Measurements from ENCODE around the gene TSPAN16.
"Not testable (repeated sequence)": the region's sequence is repeated elsewhere in the genome, so short reads cannot be mapped to it uniquely, and the experiment has no call there.

Gene TSPAN16

DNA sequence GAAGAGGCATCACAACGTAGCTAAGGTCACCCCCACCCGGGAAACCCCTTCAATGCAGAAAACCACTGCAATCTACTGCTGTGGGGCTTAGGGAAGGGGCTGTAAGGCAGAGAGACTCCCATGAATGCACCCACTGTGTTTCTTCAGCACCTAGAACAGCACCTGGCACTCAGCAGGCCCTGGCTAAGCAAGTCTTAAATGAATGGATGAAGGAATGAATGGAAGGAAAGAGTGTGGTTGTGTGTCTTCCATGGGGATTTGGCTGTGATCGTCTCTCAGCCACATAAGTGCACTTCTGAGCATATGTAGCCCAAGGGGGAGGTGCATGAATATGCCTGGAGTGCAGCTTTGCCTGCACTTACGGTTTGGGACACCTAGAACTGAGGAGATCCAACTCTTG, 53.2 kb downstream of the TSPAN16 start:
- TF ChIP-seq, protein P1, sequence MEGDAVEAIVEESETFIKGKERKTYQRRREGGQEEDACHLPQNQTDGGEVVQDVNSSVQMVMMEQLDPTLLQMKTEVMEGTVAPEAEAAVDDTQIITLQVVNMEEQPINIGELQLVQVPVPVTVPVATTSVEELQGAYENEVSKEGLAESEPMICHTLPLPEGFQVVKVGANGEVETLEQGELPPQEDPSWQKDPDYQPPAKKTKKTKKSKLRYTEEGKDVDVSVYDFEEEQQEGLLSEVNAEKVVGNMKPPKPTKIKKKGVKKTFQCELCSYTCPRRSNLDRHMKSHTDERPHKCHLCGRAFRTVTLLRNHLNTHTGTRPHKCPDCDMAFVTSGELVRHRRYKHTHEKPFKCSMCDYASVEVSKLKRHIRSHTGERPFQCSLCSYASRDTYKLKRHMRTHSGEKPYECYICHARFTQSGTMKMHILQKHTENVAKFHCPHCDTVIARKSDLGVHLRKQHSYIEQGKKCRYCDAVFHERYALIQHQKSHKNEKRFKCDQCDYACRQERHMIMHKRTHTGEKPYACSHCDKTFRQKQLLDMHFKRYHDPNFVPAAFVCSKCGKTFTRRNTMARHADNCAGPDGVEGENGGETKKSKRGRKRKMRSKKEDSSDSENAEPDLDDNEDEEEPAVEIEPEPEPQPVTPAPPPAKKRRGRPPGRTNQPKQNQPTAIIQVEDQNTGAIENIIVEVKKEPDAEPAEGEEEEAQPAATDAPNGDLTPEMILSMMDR (IDR thresholded peaks at IDR 0.05; ENCODE audit: low read depth, low read length): no peak
- in situ Hi-C loops (cut with HindIII; ENCODE audit: low sequenced_read_pairs): no loop called here
- no peak overlapping the region for H3K4me3 ChIP-seq (ENCODE audit: low read depth, low read length)
- no peak for DNase-seq (ENCODE audit: low read depth, low spot score)

DNA sequence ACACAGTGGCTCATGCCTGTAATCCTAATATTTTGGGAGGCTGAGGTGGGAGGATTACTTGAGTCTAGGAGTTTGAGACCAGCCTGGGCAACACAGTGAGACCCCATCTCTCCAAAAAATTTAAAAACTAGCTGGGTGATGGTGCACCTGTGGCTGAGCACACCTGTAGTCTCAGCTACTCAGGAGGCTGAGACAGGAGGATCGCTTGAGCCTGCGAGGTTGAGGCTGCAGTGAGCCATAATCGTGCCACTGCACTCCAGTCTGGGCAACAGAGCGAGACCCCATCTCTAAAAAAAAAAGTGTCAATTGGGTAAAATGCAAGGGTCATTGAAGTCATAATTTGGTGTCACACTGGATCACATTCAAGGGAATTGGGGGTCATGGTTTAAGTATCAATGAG, 58.1 kb downstream of the TSPAN16 start:
- in situ Hi-C loops (cut with HindIII; ENCODE audit: low sequenced_read_pairs): not testable (repeated sequence)

GRCh38 chr19:11355160-11356073, 59.5 kb downstream of the TSPAN16 start, which contains the start of gene PLPPR2:
Gene PLPPR2, plus strand, starts transcription at chr19:11355432. Its CDS starts 2,242 bp downstream, at chr19:11357674.
- in situ Hi-C loops (cut with HindIII; ENCODE audit: low sequenced_read_pairs): no loop called here
- TF ChIP-seq, protein P1 (IDR thresholded peaks at IDR 0.05; ENCODE audit: low read depth, low read length): no peak
- peak; percentile 91 for DNase-seq (ENCODE audit: low read depth, low spot score)
- peak within 1 kb of the TSS; percentile 65 for H3K4me3 ChIP-seq (ENCODE audit: low read depth, low read length)

More for the DNA sequence above, 58.1 kb downstream of the TSPAN16 start:
- not testable (repeated sequence) for DNase-seq (ENCODE audit: low read depth, low spot score); H3K4me3 ChIP-seq (ENCODE audit: low read depth, low read length)

DNA sequence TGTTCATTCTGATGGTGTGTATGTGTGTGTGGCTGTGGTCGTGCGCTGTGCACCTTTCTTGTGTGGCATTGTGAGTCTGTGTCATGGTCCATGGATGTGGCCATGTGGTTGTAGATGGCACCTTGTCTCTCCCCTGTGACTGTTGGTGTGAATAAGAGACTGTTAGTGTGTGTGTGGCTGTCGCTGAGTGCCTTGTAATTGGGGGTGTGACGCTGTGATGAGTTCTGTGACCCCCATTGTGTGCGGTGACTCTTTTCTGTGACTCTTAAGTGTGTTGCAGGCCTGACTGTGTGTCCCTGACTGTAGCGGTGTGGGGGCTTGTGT, 60.1 kb downstream of the TSPAN16 start:
- TF ChIP-seq, protein P1 (IDR thresholded peaks at IDR 0.05; ENCODE audit: low read depth, low read length): no peak
- in situ Hi-C loops (cut with HindIII; ENCODE audit: low sequenced_read_pairs): no loop called here
- no peak for DNase-seq (ENCODE audit: low read depth, low spot score)
- H3K4me3 ChIP-seq (ENCODE audit: low read depth, low read length): peak overlapping the region; percentile 65

- DNase-seq (ENCODE audit: low read depth, low spot score): no peak
- in situ Hi-C loops (cut with HindIII; ENCODE audit: low sequenced_read_pairs): no loop called here
- TF ChIP-seq, protein P1 (IDR thresholded peaks at IDR 0.05; ENCODE audit: low read depth, low read length): no peak
- H3K4me3 ChIP-seq (ENCODE audit: low read depth, low read length): no peak overlapping the region
These were observed 61.0 kb downstream of the TSPAN16 start for GRCh38 chr19:11356676-11357550.

- no peak for DNase-seq (ENCODE audit: low read depth, low spot score)
- TF ChIP-seq, protein P1 (IDR thresholded peaks at IDR 0.05; ENCODE audit: low read depth, low read length): no peak
- in situ Hi-C loops (cut with HindIII; ENCODE audit: low sequenced_read_pairs): no loop called here
- H3K4me3 ChIP-seq (ENCODE audit: low read depth, low read length): no peak overlapping the region
These were observed 63.5 kb downstream of the TSPAN16 start for GRCh38 chr19:11359421-11359820.
